ENCODE measurements around the gene DIS3L2.

DNA sequence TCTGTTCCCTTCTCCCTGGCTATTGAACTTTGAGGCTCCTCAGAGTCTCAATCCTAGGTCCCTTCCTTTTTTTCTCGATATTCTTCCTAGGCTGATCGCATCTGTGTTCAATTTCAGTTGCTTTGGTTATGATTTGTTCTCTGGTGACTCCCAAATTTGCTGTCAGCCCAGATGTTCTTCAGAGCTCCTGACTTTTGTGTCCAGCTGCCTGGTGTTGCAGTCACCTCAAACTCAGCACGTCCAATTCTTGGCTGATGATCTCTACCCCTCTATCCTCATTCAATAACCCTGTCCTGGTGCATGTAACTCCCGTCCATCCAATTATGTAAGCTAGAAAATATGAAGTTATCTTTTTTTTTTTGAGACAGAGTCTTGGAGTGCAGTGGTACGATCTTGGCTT lies 31.4 kb downstream of the DIS3L2 start:
- TF ChIP-seq, protein P1, sequence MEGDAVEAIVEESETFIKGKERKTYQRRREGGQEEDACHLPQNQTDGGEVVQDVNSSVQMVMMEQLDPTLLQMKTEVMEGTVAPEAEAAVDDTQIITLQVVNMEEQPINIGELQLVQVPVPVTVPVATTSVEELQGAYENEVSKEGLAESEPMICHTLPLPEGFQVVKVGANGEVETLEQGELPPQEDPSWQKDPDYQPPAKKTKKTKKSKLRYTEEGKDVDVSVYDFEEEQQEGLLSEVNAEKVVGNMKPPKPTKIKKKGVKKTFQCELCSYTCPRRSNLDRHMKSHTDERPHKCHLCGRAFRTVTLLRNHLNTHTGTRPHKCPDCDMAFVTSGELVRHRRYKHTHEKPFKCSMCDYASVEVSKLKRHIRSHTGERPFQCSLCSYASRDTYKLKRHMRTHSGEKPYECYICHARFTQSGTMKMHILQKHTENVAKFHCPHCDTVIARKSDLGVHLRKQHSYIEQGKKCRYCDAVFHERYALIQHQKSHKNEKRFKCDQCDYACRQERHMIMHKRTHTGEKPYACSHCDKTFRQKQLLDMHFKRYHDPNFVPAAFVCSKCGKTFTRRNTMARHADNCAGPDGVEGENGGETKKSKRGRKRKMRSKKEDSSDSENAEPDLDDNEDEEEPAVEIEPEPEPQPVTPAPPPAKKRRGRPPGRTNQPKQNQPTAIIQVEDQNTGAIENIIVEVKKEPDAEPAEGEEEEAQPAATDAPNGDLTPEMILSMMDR (IDR thresholded peaks at IDR 0.05 in 4 of 5, conservative IDR thresholded peaks at IDR 0.05 in 1 of 5): no peak
- TF ChIP-seq POLR2A (IDR thresholded peaks at IDR 0.05): no peak

Measured in gastrocnemius medialis (tissue), 4 donors.